Measurements from ENCODE around the gene LYRM1. TPM values are rescaled to one million over a fixed set of nuclear protein-coding genes. Genes with fewer than 3 reads are reported as not detected.

Gene LYRM1
- polyA plus RNA-seq, 1 of the 3 experiments (the other 2 are of a cell fraction) = 18.1 TPM

DNA sequence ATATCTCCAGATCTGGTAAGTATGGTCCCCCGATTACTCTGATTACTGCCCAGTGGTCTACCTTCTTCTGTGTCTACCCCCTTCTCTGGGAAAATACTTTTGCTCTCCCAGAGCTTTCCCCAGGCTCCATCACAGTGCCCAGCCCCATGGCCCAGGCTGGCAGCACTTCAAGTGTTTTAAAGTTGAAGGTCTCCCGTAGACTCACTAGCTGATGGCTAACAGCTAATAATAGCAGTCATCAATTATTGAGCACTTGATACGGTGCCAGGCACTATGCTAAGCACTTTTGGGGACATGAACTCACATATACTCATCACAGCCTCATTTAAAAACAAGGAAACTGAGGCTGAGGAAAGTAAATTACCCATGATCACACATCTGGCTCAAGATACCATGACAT, 33.8 kb upstream of the LYRM1 start:
- peak overlapping the region; percentile 56; the same call in 1 of the 2 replicates for H3K4me2 ChIP-seq
- H3K4me3 ChIP-seq (ENCODE audit: low read depth in 2 of 2, low read length in 1 of 2) = no peak overlapping the region
- H3K9me2 ChIP-seq = no peaks in the 10 kb centered on the region
- peaks cover 21% of the 10 kb centered on the region for H3F3A ChIP-seq (replicated peaks; ENCODE audit: insufficient read depth)
- POLR2A ChIA-PET = interaction anchor here (2.1 kb wide), 1 partner anchor 33 kb away, joined by 7 read pairs; the partner anchor contains the start of gene DCUN1D3
- CTCF ChIA-PET = interaction anchor here (0.7 to 4.8 kb wide), 5 partner anchors 10 to 22 kb away, joined by 3 to 23 read pairs (median 4); no protein-coding TSS in a partner anchor
- no peak overlapping the region for H2AFZ ChIP-seq (ENCODE audit: low read depth)
- TF ChIP-seq NFIC (IDR thresholded peaks at IDR 0.05; ENCODE audit: borderline replicate concordance) = no peak
- no peak overlapping the region for H3K9ac ChIP-seq
- H3K79me2 ChIP-seq (ENCODE audit: insufficient read depth) = peaks cover 84% of the 10 kb centered on the region
- H4K20me1 ChIP-seq (ENCODE audit: insufficient read depth) = no peaks in the 10 kb centered on the region
- H3K27me3 ChIP-seq (ENCODE audit: insufficient read depth) = no peaks in the 10 kb centered on the region
- H3K9me3 ChIP-seq = no peaks in the 10 kb centered on the region
- DNase-seq = no peak
- H3K36me3 ChIP-seq (replicated peaks in 1 of 2; ENCODE audit: control insufficient read depth in 1 of 2, insufficient read depth in 2 of 2, low read length in 1 of 2) = peaks cover 4 to 5% of the 10 kb centered on the region in 2 experiments
- peaks cover 36 to 41% of the 10 kb centered on the region in 2 experiments for H3K4me1 ChIP-seq (ENCODE audit: control insufficient read depth in 1 of 2, insufficient read depth in 2 of 2, low read depth in 1 of 2, low read length in 1 of 2)
- WGBS (ENCODE audit: low lambda C conversion rate) = 70% methylated on average over 3 of the region's 3 CpGs
- H3K27ac ChIP-seq (ENCODE audit: low read depth in 2 of 2, low read length in 1 of 2) = peak overlapping the region; percentile 90 to 96

DNA sequence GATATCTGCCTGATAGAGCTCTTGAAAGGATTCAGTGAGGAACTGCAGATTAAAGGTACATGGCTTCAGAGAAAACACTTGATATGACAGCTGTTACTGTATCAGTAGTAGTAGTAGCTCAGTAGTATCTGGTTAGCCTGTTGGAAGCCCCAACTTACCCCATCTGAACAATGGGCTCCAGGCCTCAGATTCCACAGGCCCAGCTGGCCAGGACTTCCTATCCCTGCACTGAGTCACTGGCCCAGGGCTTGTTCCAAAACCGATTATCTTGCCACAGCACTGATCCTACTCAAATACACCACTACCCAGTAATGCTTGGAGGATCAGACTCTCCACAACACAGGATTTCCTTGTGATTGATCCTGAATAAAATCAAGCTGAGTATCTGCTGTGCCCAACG, 33.0 kb upstream of the LYRM1 start:
- peaks cover 21% of the 10 kb centered on the region for H3F3A ChIP-seq (replicated peaks; ENCODE audit: insufficient read depth)
- H3K27ac ChIP-seq (ENCODE audit: low read depth in 2 of 2, low read length in 1 of 2) = peak overlapping the region in 1 of 2 experiments; percentile 25; a peak in 2 of 4 replicates
- H3K4me2 ChIP-seq = no peak overlapping the region
- H3K9me2 ChIP-seq = no peaks in the 10 kb centered on the region
- WGBS (ENCODE audit: low lambda C conversion rate) = 73% methylated on average over 2 of the region's 2 CpGs
- H3K36me3 ChIP-seq (replicated peaks in 1 of 2; ENCODE audit: control insufficient read depth in 1 of 2, insufficient read depth in 2 of 2, low read length in 1 of 2) = no peaks in the 10 kb centered on the region
- TF ChIP-seq, protein P1, sequence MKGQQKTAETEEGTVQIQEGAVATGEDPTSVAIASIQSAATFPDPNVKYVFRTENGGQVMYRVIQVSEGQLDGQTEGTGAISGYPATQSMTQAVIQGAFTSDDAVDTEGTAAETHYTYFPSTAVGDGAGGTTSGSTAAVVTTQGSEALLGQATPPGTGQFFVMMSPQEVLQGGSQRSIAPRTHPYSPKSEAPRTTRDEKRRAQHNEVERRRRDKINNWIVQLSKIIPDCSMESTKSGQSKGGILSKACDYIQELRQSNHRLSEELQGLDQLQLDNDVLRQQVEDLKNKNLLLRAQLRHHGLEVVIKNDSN (IDR thresholded peaks at IDR 0.05; ENCODE audit: borderline replicate concordance, low read depth) = no peak
- TF ChIP-seq FOXJ3 (CRISPR knock-in tag; IDR thresholded peaks at IDR 0.05) (no peak), ELF1 (IDR thresholded peaks at IDR 0.05) (no peak), MXI1 (IDR thresholded peaks at IDR 0.05; ENCODE audit: low read depth, low read length) (no peak), TEAD4 (IDR thresholded peaks at IDR 0.05; ENCODE audit: borderline replicate concordance, insufficient read depth) (no peak), GATA2 (CRISPR knock-in tag; IDR thresholded peaks at IDR 0.05) (no peak), FOSL2 (IDR thresholded peaks at IDR 0.05; ENCODE audit: borderline replicate concordance, low read depth) (no peak), NFIC (IDR thresholded peaks at IDR 0.05; ENCODE audit: borderline replicate concordance) (no peak), SIN3A (IDR thresholded peaks at IDR 0.05; ENCODE audit: borderline replicate concordance, low read depth, low read length) (no peak), EZH2phosphoT487 (IDR thresholded peaks at IDR 0.05; ENCODE audit: borderline replicate concordance, low read depth) (no peak), MEF2A (IDR thresholded peaks at IDR 0.05; ENCODE audit: borderline replicate concordance, low read depth) (no peak), JUND (IDR thresholded peaks at IDR 0.05) (no peak), TCF12 (IDR thresholded peaks at IDR 0.05) (no peak)
- TF ChIP-seq, protein P2, sequence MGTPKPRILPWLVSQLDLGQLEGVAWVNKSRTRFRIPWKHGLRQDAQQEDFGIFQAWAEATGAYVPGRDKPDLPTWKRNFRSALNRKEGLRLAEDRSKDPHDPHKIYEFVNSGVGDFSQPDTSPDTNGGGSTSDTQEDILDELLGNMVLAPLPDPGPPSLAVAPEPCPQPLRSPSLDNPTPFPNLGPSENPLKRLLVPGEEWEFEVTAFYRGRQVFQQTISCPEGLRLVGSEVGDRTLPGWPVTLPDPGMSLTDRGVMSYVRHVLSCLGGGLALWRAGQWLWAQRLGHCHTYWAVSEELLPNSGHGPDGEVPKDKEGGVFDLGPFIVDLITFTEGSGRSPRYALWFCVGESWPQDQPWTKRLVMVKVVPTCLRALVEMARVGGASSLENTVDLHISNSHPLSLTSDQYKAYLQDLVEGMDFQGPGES (IDR thresholded peaks at IDR 0.05; ENCODE audit: low read depth, low read length) = no peak
- TF ChIP-seq, protein P3, sequence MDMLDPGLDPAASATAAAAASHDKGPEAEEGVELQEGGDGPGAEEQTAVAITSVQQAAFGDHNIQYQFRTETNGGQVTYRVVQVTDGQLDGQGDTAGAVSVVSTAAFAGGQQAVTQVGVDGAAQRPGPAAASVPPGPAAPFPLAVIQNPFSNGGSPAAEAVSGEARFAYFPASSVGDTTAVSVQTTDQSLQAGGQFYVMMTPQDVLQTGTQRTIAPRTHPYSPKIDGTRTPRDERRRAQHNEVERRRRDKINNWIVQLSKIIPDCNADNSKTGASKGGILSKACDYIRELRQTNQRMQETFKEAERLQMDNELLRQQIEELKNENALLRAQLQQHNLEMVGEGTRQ (IDR thresholded peaks at IDR 0.05; ENCODE audit: borderline replicate concordance, low read depth, low read length) = no peak
- TF ChIP-seq, protein P4, sequence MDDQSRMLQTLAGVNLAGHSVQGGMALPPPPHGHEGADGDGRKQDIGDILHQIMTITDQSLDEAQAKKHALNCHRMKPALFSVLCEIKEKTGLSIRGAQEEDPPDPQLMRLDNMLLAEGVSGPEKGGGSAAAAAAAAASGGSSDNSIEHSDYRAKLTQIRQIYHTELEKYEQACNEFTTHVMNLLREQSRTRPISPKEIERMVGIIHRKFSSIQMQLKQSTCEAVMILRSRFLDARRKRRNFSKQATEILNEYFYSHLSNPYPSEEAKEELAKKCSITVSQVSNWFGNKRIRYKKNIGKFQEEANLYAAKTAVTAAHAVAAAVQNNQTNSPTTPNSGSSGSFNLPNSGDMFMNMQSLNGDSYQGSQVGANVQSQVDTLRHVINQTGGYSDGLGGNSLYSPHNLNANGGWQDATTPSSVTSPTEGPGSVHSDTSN (IDR thresholded peaks at IDR 0.05) = no peak
- TF ChIP-seq, protein P5, sequence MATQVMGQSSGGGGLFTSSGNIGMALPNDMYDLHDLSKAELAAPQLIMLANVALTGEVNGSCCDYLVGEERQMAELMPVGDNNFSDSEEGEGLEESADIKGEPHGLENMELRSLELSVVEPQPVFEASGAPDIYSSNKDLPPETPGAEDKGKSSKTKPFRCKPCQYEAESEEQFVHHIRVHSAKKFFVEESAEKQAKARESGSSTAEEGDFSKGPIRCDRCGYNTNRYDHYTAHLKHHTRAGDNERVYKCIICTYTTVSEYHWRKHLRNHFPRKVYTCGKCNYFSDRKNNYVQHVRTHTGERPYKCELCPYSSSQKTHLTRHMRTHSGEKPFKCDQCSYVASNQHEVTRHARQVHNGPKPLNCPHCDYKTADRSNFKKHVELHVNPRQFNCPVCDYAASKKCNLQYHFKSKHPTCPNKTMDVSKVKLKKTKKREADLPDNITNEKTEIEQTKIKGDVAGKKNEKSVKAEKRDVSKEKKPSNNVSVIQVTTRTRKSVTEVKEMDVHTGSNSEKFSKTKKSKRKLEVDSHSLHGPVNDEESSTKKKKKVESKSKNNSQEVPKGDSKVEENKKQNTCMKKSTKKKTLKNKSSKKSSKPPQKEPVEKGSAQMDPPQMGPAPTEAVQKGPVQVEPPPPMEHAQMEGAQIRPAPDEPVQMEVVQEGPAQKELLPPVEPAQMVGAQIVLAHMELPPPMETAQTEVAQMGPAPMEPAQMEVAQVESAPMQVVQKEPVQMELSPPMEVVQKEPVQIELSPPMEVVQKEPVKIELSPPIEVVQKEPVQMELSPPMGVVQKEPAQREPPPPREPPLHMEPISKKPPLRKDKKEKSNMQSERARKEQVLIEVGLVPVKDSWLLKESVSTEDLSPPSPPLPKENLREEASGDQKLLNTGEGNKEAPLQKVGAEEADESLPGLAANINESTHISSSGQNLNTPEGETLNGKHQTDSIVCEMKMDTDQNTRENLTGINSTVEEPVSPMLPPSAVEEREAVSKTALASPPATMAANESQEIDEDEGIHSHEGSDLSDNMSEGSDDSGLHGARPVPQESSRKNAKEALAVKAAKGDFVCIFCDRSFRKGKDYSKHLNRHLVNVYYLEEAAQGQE (IDR thresholded peaks at IDR 0.05; ENCODE audit: low read depth, low read length) = no peak
- TF ChIP-seq, protein P6, sequence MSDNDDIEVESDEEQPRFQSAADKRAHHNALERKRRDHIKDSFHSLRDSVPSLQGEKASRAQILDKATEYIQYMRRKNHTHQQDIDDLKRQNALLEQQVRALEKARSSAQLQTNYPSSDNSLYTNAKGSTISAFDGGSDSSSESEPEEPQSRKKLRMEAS (IDR thresholded peaks at IDR 0.05; ENCODE audit: low read depth) = no peak
- H3K9me3 ChIP-seq = no peaks in the 10 kb centered on the region
- H3K27me3 ChIP-seq (ENCODE audit: insufficient read depth) = no peaks in the 10 kb centered on the region
- no peak overlapping the region for H3K4me3 ChIP-seq (ENCODE audit: low read depth in 2 of 2, low read length in 1 of 2)
- no peaks in the 10 kb centered on the region for H4K20me1 ChIP-seq (ENCODE audit: insufficient read depth)
- no peak overlapping the region for H3K9ac ChIP-seq
- CTCF ChIA-PET = interaction anchor here (1.0 to 4.8 kb wide), 2 partner anchors 11 to 18 kb away, joined by 3 to 23 read pairs; no protein-coding TSS in a partner anchor
- H3K4me1 ChIP-seq (ENCODE audit: control insufficient read depth in 1 of 2, insufficient read depth in 2 of 2, low read depth in 1 of 2, low read length in 1 of 2) = peaks cover 36 to 41% of the 10 kb centered on the region in 2 experiments
- no peak overlapping the region for H2AFZ ChIP-seq (ENCODE audit: low read depth)
- POLR2A ChIA-PET = interaction anchor here (2.1 kb wide), 1 partner anchor 32 kb away, joined by 7 read pairs; the partner anchor contains the start of gene DCUN1D3
- H3K79me2 ChIP-seq (ENCODE audit: insufficient read depth) = peaks cover 84% of the 10 kb centered on the region
- no peak for DNase-seq
